ENCODE data around the gene CRYGD.
"Not testable (repeated sequence)": the region's sequence is repeated elsewhere in the genome, so short reads cannot be mapped to it uniquely, and the experiment has no call there.

Gene CRYGD

GRCh38 chr2:208139447-208139846 is 15.1 kb upstream of the CRYGD start:
- Histone ChIP-seq H4K20me1 (ENCODE audit: insufficient read depth, low read length) (no peaks in the 10 kb centered on the region), H3K4me2 (ENCODE audit: low read depth, low read length) (no peak overlapping the region)
- no peak for TF ChIP-seq CTCF (IDR thresholded peaks at IDR 0.05; ENCODE audit: low read length)
- no peak for TF ChIP-seq EZH2 (optimal IDR thresholded peaks at IDR 0.05; ENCODE audit: low read depth, low read length)
- no peak for TF ChIP-seq EZH2phosphoT487 (IDR thresholded peaks at IDR 0.05; ENCODE audit: low read length)

GRCh38 chr2:208138334-208138733 is 14.0 kb upstream of the CRYGD start:
- not testable (repeated sequence) for DNase-seq; H3K79me2 ChIP-seq (ENCODE audit: low read length); H4K20me1 ChIP-seq (ENCODE audit: insufficient read depth, low read length); H3K36me3 ChIP-seq (replicated peaks; ENCODE audit: insufficient read depth, low read length); H3K4me1 ChIP-seq (ENCODE audit: low read length); H3K9me3 ChIP-seq (replicated peaks; ENCODE audit: insufficient read depth, low read length); H2AFZ ChIP-seq (ENCODE audit: low read length); H3K9ac ChIP-seq (ENCODE audit: low read length); H3K4me3 ChIP-seq (ENCODE audit: low read length); H3K27me3 ChIP-seq (replicated peaks; ENCODE audit: insufficient read depth, low read length); H3K27ac ChIP-seq (ENCODE audit: low read length); H3F3A ChIP-seq (ENCODE audit: insufficient read depth, low read length); H3K4me2 ChIP-seq (ENCODE audit: low read depth, low read length); H3K9me2 ChIP-seq (replicated peaks; ENCODE audit: insufficient read depth, low read length)

More at GRCh38 chr2:208139447-208139846, 15.1 kb upstream of the CRYGD start:
- Histone ChIP-seq H3K9me2 (replicated peaks; ENCODE audit: insufficient read depth, low read length) (no peaks in the 10 kb centered on the region), H3K36me3 (replicated peaks; ENCODE audit: insufficient read depth, low read length) (no peaks in the 10 kb centered on the region), H3K27me3 (replicated peaks; ENCODE audit: insufficient read depth, low read length) (no peaks in the 10 kb centered on the region), H3K4me3 (ENCODE audit: low read length) (no peak overlapping the region), H3K9me3 (replicated peaks; ENCODE audit: insufficient read depth, low read length) (no peaks in the 10 kb centered on the region), H3F3A (ENCODE audit: insufficient read depth, low read length) (0 out of 2 replicates have a peak, but pooled peaks cover 3% of the 10 kb centered on the region), H3K4me1 (ENCODE audit: low read length) (no peaks in the 10 kb centered on the region), H2AFZ (ENCODE audit: low read length) (no peak overlapping the region), H3K9ac (ENCODE audit: low read length) (no peak overlapping the region), H3K27ac (ENCODE audit: low read length) (no peak overlapping the region), H3K79me2 (ENCODE audit: low read length) (no peaks in the 10 kb centered on the region)
- DNase-seq: no peak

- Histone ChIP-seq H3K9me3 (replicated peaks; ENCODE audit: insufficient read depth, low read length) (no peaks in the 10 kb centered on the region), H3K9me2 (replicated peaks; ENCODE audit: insufficient read depth, low read length) (no peaks in the 10 kb centered on the region), H3K79me2 (ENCODE audit: low read length) (no peaks in the 10 kb centered on the region), H3K27ac (ENCODE audit: low read length) (no peak overlapping the region), H2AFZ (ENCODE audit: low read length) (no peak overlapping the region), H3K36me3 (replicated peaks; ENCODE audit: insufficient read depth, low read length) (no peaks in the 10 kb centered on the region), H3K27me3 (replicated peaks; ENCODE audit: insufficient read depth, low read length) (no peaks in the 10 kb centered on the region), H3F3A (ENCODE audit: insufficient read depth, low read length) (0 out of 2 replicates have a peak, but pooled peaks cover 3% of the 10 kb centered on the region), H3K4me2 (ENCODE audit: low read depth, low read length) (no peak overlapping the region), H4K20me1 (ENCODE audit: insufficient read depth, low read length) (no peaks in the 10 kb centered on the region), H3K4me3 (ENCODE audit: low read length) (no peak overlapping the region), H3K9ac (ENCODE audit: low read length) (no peak overlapping the region), H3K4me1 (ENCODE audit: low read length) (no peaks in the 10 kb centered on the region)
- TF ChIP-seq EZH2 (optimal IDR thresholded peaks at IDR 0.05; ENCODE audit: low read depth, low read length) (no peak), CTCF (IDR thresholded peaks at IDR 0.05; ENCODE audit: low read length) (no peak), EZH2phosphoT487 (IDR thresholded peaks at IDR 0.05; ENCODE audit: low read length) (no peak)
- DNase-seq: no peak
These were observed 12.4 kb upstream of the CRYGD start for GRCh38 chr2:208136716-208137094.

- H3K4me1 ChIP-seq (ENCODE audit: low read length): no peaks in the 10 kb centered on the region
- no peak overlapping the region for H3K9ac ChIP-seq (ENCODE audit: low read length)
- H3K27ac ChIP-seq (ENCODE audit: low read length): no peak overlapping the region
- H3K79me2 ChIP-seq (ENCODE audit: low read length): no peaks in the 10 kb centered on the region
- H3K36me3 ChIP-seq (replicated peaks; ENCODE audit: insufficient read depth, low read length): no peaks in the 10 kb centered on the region
- H3K9me2 ChIP-seq (replicated peaks; ENCODE audit: insufficient read depth, low read length): no peaks in the 10 kb centered on the region
- H3K4me2 ChIP-seq (ENCODE audit: low read depth, low read length): no peak overlapping the region
- no peaks in the 10 kb centered on the region for H3K9me3 ChIP-seq (replicated peaks; ENCODE audit: insufficient read depth, low read length)
- no peak overlapping the region for H2AFZ ChIP-seq (ENCODE audit: low read length)
- no peak for DNase-seq
- 0 out of 2 replicates have a peak, but pooled peaks cover 3% of the 10 kb centered on the region for H3F3A ChIP-seq (ENCODE audit: insufficient read depth, low read length)
- TF ChIP-seq EZH2 (optimal IDR thresholded peaks at IDR 0.05; ENCODE audit: low read depth, low read length) (no peak), CTCF (IDR thresholded peaks at IDR 0.05; ENCODE audit: low read length) (no peak), EZH2phosphoT487 (IDR thresholded peaks at IDR 0.05; ENCODE audit: low read length) (no peak)
- H3K4me3 ChIP-seq (ENCODE audit: low read length): no peak overlapping the region
- H3K27me3 ChIP-seq (replicated peaks; ENCODE audit: insufficient read depth, low read length): no peaks in the 10 kb centered on the region
- no peaks in the 10 kb centered on the region for H4K20me1 ChIP-seq (ENCODE audit: insufficient read depth, low read length)
These were observed 11.7 kb upstream of the CRYGD start for GRCh38 chr2:208135794-208136715.
